SU-DHL-6 (cell line): ENCODE data around the gene TCF7L1.
"Not testable (repeated sequence)": the region's sequence is repeated elsewhere in the genome, so short reads cannot be mapped to it uniquely, and the experiment has no call there.

Source experiments
- H2AFZ ChIP-seq: fragments of 200-600 bp; sonication (generic); 2 replicates; pipeline ENCODE4 v1.6.1; 2014; ENCODE audit warnings: low read depth, mild to moderate bottlenecking, moderate library complexity, mixed read lengths, antibody characterized with exemption, low read length; ENCODE audit not compliant: severe bottlenecking
- H3F3A ChIP-seq: fragments of 200-600 bp; shearing (Covaris generic); 2 replicates; pipeline ENCODE4 v1.6.0; 2016; ENCODE audit warnings: antibody characterized with exemption, mild to moderate bottlenecking; ENCODE audit not compliant: insufficient read depth
- H3K27ac ChIP-seq: fragments of 200-600 bp; sonication (generic); 2 replicates; pipeline ENCODE4 v1.5.1; 2016; ENCODE audit warnings: low read depth, mild to moderate bottlenecking, low read length, moderate library complexity, mixed read lengths
- H3K27me3 ChIP-seq: fragments of 200-600 bp; sonication (generic), shearing (Covaris generic); 2 replicates; pipeline ENCODE4 v1.6.0; 2014; ENCODE audit warnings: mild to moderate bottlenecking, low read length
- H3K36me3 ChIP-seq: fragments of 200-600 bp; sonication (generic); 2 replicates; pipeline ENCODE4 v1.6.1; 2014; ENCODE audit warnings: mild to moderate bottlenecking, low read length, mixed read lengths
- H3K4me2 ChIP-seq: fragments of 300-600, 200-600 bp; shearing (Covaris generic), sonication (generic); 2 replicates; pipeline ENCODE4 v1.6.0; 2014; ENCODE audit warnings: low read length, low read depth, mild to moderate bottlenecking; ENCODE audit not compliant: poor library complexity, severe bottlenecking
- H3K4me3 ChIP-seq: fragments of 200-600 bp; sonication (generic); 2 replicates; pipeline ENCODE4 v1.5.1; 2014; ENCODE audit warnings: antibody characterized with exemption, low read length, mild to moderate bottlenecking, mixed read lengths; ENCODE audit not compliant: insufficient read depth, poor library complexity, severe bottlenecking
- H3K79me2 ChIP-seq: fragments of 200-600 bp; sonication (generic); 2 replicates; pipeline ENCODE4 v1.6.1; 2014; ENCODE audit warnings: mild to moderate bottlenecking, low read length, moderate library complexity; ENCODE audit not compliant: insufficient read depth
- H3K9ac ChIP-seq: fragments of 200-600 bp; sonication (generic); 2 replicates; pipeline ENCODE4 v1.7.0; 2014; ENCODE audit warnings: mild to moderate bottlenecking, low read length
- H3K9me2 ChIP-seq: fragments of 200-600 bp; sonication (generic); replicated peaks from 2 replicates; pipeline ENCODE4 v1.6.1; 2014; ENCODE audit warnings: low read length; ENCODE audit not compliant: insufficient read depth
- H3K9me3 ChIP-seq: fragments of 200-600 bp; sonication (generic); 2 replicates; pipeline ENCODE4 v1.6.1; 2014; ENCODE audit warnings: low read length, mixed read lengths; ENCODE audit not compliant: insufficient read depth
- H4K20me1 ChIP-seq: fragments of 200-600 bp; sonication (generic); 2 replicates; pipeline ENCODE4 v1.6.1; 2014; ENCODE audit warnings: low read depth, mild to moderate bottlenecking, antibody characterized with exemption, low read length, moderate library complexity, mixed read lengths
- CTCF ChIP-seq: fragments of 200-600 bp; sonication (generic); IDR thresholded peaks from one replicate; pipeline ENCODE4 v1.5.1; 2017; ENCODE audit warnings: antibody characterized with exemption, mild to moderate bottlenecking, low read length, moderate library complexity; ENCODE audit not compliant: insufficient read depth, poor library complexity, severe bottlenecking
- EZH2phosphoT487 ChIP-seq: fragments of 200-600 bp; sonication (generic), shearing (Covaris generic); conservative IDR thresholded peaks from 2 replicates; pipeline ENCODE4 v1.6.1; 2018; ENCODE audit warnings: mild to moderate bottlenecking, antibody characterized with exemption, low read length, moderate library complexity, mixed read lengths

Gene TCF7L1

DNA sequence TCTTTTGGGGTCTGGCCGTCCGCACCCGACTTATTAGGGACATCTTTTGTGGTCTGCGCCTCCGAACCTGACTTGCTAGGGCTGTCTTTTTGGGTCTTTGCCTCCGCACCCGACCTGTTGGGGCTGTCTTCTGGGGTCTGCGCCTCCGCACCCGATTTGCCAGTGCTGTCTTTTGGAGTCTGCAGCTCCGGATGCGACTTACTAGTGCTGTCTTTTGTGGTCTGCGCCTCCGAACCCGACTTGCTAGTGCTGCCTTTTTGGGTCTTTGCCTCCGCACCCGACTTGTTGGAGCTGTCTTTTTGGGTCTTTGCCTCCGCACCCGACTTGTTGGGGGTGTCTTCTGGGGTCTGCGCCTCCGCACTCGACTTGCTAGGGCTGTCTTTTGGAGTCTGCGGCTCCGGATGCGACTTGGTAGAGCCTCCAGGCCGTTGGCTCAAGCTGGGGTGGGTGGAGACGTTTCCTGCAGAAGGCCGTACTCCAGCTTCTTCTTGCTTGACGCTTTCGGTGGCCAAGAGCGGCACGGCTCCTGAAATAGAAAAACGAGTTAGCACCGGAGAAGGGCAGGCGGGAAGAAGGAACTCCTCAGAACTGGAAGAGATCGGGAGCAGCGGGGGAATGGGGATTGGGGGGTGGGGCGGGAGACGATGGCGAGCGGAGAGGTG lies 194.1 kb downstream of the TCF7L1 start:
- no peaks in the 10 kb centered on the region for H3K9me3 ChIP-seq
- no peak overlapping the region for H2AFZ ChIP-seq
- no peak for TF ChIP-seq CTCF
- TF ChIP-seq EZH2phosphoT487: no peak
- H3K27ac ChIP-seq: peak overlapping the region; percentile 82
- peak overlapping the region; percentile 93 for H3K4me2 ChIP-seq
- H4K20me1 ChIP-seq: peaks cover 27% of the 10 kb centered on the region
- peaks cover 54% of the 10 kb centered on the region for H3K79me2 ChIP-seq
- peak overlapping the region; percentile 84 for H3K9ac ChIP-seq
- no peaks in the 10 kb centered on the region for H3F3A ChIP-seq
- H3K9me2 ChIP-seq: no peaks in the 10 kb centered on the region
- no peaks in the 10 kb centered on the region for H3K27me3 ChIP-seq
- H3K4me3 ChIP-seq: peak overlapping the region; percentile 83
- peaks cover 28% of the 10 kb centered on the region for H3K36me3 ChIP-seq

DNA sequence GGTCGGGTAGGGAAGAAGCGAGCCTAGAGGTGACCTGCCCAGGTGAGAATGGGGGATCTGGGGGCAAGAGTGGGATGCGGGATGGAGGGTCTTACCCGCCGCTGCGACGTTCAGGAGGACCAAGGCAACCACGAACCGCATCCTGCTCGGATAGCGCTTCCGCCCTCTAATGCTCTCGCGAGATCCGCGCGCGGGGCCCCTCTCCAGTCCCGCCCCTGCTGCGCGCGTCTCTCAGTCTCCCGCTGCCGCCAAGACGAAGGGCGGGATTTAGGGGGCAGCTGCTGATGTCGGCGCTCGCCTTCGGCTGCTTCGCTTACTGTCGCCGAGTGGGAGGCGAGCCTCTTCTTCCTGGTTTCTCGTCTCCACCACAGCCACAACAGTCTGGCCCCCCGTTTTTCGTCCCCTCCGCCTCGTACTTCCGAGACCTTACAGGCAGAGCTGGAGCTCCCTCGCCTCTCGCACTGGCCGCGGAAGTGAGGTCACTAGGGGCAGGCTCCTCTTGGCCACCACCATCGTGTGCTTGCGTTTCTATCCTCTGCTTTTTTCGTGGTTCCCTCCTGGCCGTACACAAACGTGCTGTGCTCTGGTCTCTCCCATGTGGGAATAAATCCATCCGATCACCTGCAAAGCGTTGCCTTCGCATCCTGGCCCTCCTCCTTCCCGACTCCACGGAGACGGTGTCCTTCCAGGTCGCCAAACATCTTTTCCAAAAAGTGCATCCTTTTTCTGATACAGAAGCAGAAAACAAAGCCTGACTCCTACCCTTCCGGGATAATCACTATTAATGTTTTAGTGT lies 194.8 kb downstream of the TCF7L1 start, which contains the start of gene TGOLN2:
TGOLN2 (minus strand) TSS at position 168 of the 796 bp plus-strand sequence; CDS start at position 141, 27 bp downstream.
- H3K9me2 ChIP-seq: no peaks in the 10 kb centered on the region
- H3K9me3 ChIP-seq: no peaks in the 10 kb centered on the region
- peaks cover 47% of the 10 kb centered on the region for H3K79me2 ChIP-seq
- H3K27me3 ChIP-seq: no peaks in the 10 kb centered on the region
- peak within 1 kb of the TSS; percentile 82 for H3K27ac ChIP-seq
- H3K9ac ChIP-seq: peak within 1 kb of the TSS; percentile 84
- H3K4me2 ChIP-seq: peak within 1 kb of the TSS; percentile 93
- TF ChIP-seq CTCF (no peak), EZH2phosphoT487 (no peak)
- H3F3A ChIP-seq: no peaks in the 10 kb centered on the region
- peak within 1 kb of the TSS; percentile 83 for H3K4me3 ChIP-seq
- peaks cover 23% of the 10 kb centered on the region for H4K20me1 ChIP-seq
- H3K36me3 ChIP-seq: peaks cover 22% of the 10 kb centered on the region
- H2AFZ ChIP-seq: peak within 1 kb of the TSS; percentile 1

DNA sequence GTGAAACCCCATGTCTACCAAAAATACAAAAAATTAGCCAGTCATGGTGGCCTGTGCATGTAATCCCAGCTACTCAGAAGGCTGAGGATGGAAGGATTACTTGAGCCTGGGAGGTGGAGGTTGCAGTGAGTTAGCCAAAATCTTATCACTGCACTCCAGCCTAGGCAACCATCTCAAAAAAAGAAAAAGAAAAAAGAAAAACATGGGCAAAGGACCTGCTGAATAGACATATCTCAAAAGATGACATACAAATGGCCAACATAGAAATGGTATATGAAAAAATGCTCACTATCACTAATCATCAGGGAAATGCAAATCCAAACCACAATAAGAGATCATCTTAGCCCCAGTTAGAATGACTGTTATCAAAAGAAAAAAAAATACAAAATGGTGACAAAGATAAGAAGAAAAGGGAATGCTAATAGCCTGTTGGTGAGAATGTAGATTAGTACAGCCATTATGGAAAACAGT lies 196.0 kb downstream of the TCF7L1 start:
- peak overlapping the region; percentile 84 for H3K9ac ChIP-seq

DNA sequence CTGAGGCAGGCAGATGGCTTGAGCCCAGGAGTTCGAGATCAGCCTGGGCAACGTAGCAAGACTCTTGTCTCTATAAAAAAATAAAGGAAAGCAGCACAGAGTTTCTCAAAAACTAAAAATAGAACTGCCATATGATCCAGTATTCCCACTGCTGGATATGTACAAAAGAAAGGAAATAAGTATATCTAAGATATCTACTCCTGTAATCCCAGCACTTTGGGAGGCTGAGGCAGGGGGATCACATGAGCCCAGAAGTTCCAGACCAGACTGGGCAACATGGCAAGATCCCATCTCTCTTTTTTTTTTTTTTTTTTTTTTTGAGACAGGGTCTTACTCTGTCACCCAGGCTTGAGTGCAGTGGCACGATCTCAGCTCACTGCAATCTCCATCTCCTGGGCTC lies 196.5 kb downstream of the TCF7L1 start:
- H3K9me3 ChIP-seq, H3K4me3 ChIP-seq, H2AFZ ChIP-seq, H3K4me2 ChIP-seq, H3K27ac ChIP-seq, H3K9ac ChIP-seq, H3K27me3 ChIP-seq, H3K9me2 ChIP-seq, H3F3A ChIP-seq: not testable (repeated sequence)
- peaks cover 12% of the 10 kb centered on the region for H3K36me3 ChIP-seq
- peaks cover 15% of the 10 kb centered on the region for H4K20me1 ChIP-seq
- H3K79me2 ChIP-seq: peaks cover 30% of the 10 kb centered on the region

More for the DNA sequence above, 196.0 kb downstream of the TCF7L1 start:
- peaks cover 35% of the 10 kb centered on the region for H3K79me2 ChIP-seq
- no peaks in the 10 kb centered on the region for H3F3A ChIP-seq
- TF ChIP-seq EZH2phosphoT487 (no peak), CTCF (no peak)
- no peak overlapping the region for H3K27ac ChIP-seq
- H4K20me1 ChIP-seq: peaks cover 19% of the 10 kb centered on the region
- no peaks in the 10 kb centered on the region for H3K27me3 ChIP-seq
- H3K9me3 ChIP-seq: no peaks in the 10 kb centered on the region
- H2AFZ ChIP-seq: peak overlapping the region; percentile 1
- no peaks in the 10 kb centered on the region for H3K9me2 ChIP-seq
- peaks cover 16% of the 10 kb centered on the region for H3K36me3 ChIP-seq
- H3K4me2 ChIP-seq: peak overlapping the region; percentile 67
- H3K4me3 ChIP-seq: no peak overlapping the region
